CD14-positive monocyte (primary cell): ENCODE data around the gene DPY19L1. TPM values are rescaled to one million over a fixed set of nuclear protein-coding genes. Genes with fewer than 3 reads are reported as not detected.
"Not testable (repeated sequence)": the region's sequence is repeated elsewhere in the genome, so short reads cannot be mapped to it uniquely, and the experiment has no call there.

ENCODE experiments used
- DNase-seq, 3 donors: peaks; one replicate each; pipeline ENCODE4 v3.0.0-alpha.2; 2011 to 2022
- H2AFZ ChIP-seq: 2 replicates; pipeline ENCODE4 v1.6.0; 2012; ENCODE audit warnings: mild to moderate bottlenecking, low read depth, low read length, inconsistent platforms; ENCODE audit not compliant: insufficient read depth, poor library complexity, severe bottlenecking
- H3K27ac ChIP-seq, 2 donors: 1 replicate in 1 of 2; 2 replicates in 1 of 2; pipeline ENCODE4 v1.5.1; 2012 to 2013; ENCODE audit warnings: low read length in 2 of 2, control low read depth in 1 of 2, inconsistent platforms in 1 of 2, low read depth in 1 of 2, mild to moderate bottlenecking in 1 of 2
- H3K27me3 ChIP-seq, 2 donors: one replicate each; pipeline versions ENCODE4 v1.6.0 to v1.6.1; 2011 to 2013; ENCODE audit warnings: low read length in 2 of 2; ENCODE audit not compliant: control insufficient read depth in 2 of 2, insufficient read depth in 2 of 2
- H3K36me3 ChIP-seq, 2 donors: replicated peaks in 1 of 2; 1 replicate in 1 of 2; 2 replicates in 1 of 2; pipeline versions ENCODE4 v1.5.1 to v1.6.1; 2012 to 2013; ENCODE audit warnings: low read length in 2 of 2, control low read depth in 1 of 2, inconsistent platforms in 1 of 2, mild to moderate bottlenecking in 1 of 2; ENCODE audit not compliant: insufficient read depth in 2 of 2, control insufficient read depth in 1 of 2
- H3K4me1 ChIP-seq, 2 donors: 1 replicate in 1 of 2; 2 replicates in 1 of 2; pipeline versions ENCODE4 v1.5.1 to v1.6.1; 2012 to 2013; ENCODE audit warnings: low read length in 2 of 2, control low read depth in 1 of 2, inconsistent platforms in 1 of 2, mild to moderate bottlenecking in 1 of 2, moderate library complexity in 1 of 2; ENCODE audit not compliant: insufficient read depth in 2 of 2, control insufficient read depth in 1 of 2
- H3K4me2 ChIP-seq: replicated peaks from 2 replicates; pipeline ENCODE3; 2012; ENCODE audit warnings: low read length, moderate library complexity, mild to moderate bottlenecking; ENCODE audit not compliant: poor library complexity, severe bottlenecking; ENCODE audit errors: extremely low read depth
- H3K4me3 ChIP-seq, 3 experiments: fragments of 200-600 bp in 1 of 3; sonication (generic) in 1 of 3; replicated peaks in 1 of 3; 1 replicate in 2 of 3; 2 replicates in 1 of 3; pipeline ENCODE4 v1.5.1; 2011 to 2013; ENCODE audit warnings: low read length in 3 of 3, mild to moderate bottlenecking in 3 of 3, control low read depth in 2 of 3, low read depth in 2 of 3, inconsistent platforms in 1 of 3, moderate library complexity in 1 of 3
- H3K79me2 ChIP-seq: 2 replicates; pipeline ENCODE4 v1.6.0; 2012; ENCODE audit warnings: mild to moderate bottlenecking, control low read depth, inconsistent platforms, low read length, moderate library complexity; ENCODE audit not compliant: insufficient read depth
- H3K9ac ChIP-seq: 2 replicates; pipeline ENCODE4 v1.6.0; 2017; ENCODE audit warnings: low read length, mild to moderate bottlenecking; ENCODE audit not compliant: insufficient read depth, poor library complexity, severe bottlenecking
- H3K9me3 ChIP-seq, 2 donors: replicated peaks in 1 of 2; 1 replicate in 1 of 2; 2 replicates in 1 of 2; pipeline versions ENCODE4 v1.5.1 to v1.6.1; 2012 to 2013; ENCODE audit warnings: low read length in 2 of 2, control low read depth in 1 of 2; ENCODE audit not compliant: control insufficient read depth in 1 of 2, insufficient read depth in 1 of 2
- H4K20me1 ChIP-seq: 2 replicates; pipeline ENCODE4 v1.6.0; 2012; ENCODE audit warnings: mild to moderate bottlenecking, low read length, control low read depth, moderate library complexity; ENCODE audit not compliant: insufficient read depth
- H3K27ac Mint-ChIP-seq, 7 donors: one replicate each; pipeline ENCODE4 v1.8.0; 2020; ENCODE audit warnings: mild to moderate bottlenecking in 7 of 7, mixed read lengths in 7 of 7, moderate library complexity in 6 of 7, inconsistent platforms in 2 of 7
- H3K27me3 Mint-ChIP-seq, 3 donors: one replicate each; pipeline ENCODE4 v1.8.0; 2021 to 2022; ENCODE audit warnings: low read depth in 3 of 3, mild to moderate bottlenecking in 3 of 3, mixed read lengths in 3 of 3, moderate library complexity in 3 of 3, inconsistent platforms in 1 of 3
- H3K36me3 Mint-ChIP-seq, 2 donors: one replicate each; pipeline ENCODE4 v1.8.0; 2020; ENCODE audit warnings: mixed read lengths in 2 of 2, inconsistent platforms in 1 of 2, mild to moderate bottlenecking in 1 of 2
- H3K4me1 Mint-ChIP-seq: one replicate; pipeline ENCODE4 v1.8.0; 2020; ENCODE audit warnings: mild to moderate bottlenecking, mixed read lengths
- H3K4me3 Mint-ChIP-seq, 2 donors: one replicate each; pipeline ENCODE4 v1.8.0; 2020; ENCODE audit warnings: mild to moderate bottlenecking in 2 of 2, mixed read lengths in 2 of 2, moderate library complexity in 1 of 2
- H3K9me3 Mint-ChIP-seq, 7 donors: one replicate each; pipeline ENCODE4 v1.8.0; 2020 to 2022; ENCODE audit warnings: mixed read lengths in 7 of 7, mild to moderate bottlenecking in 6 of 7, moderate library complexity in 6 of 7, inconsistent platforms in 2 of 7
- WGBS: methylation state at CpG from one replicate; pipeline ENCODE4 v1.1.5; 2013; ENCODE audit warnings: missing lambda C conversion rate; ENCODE audit not compliant: insufficient coverage; 5-methylcytosine and 5-hydroxymethylcytosine counted together
- intact Hi-C, 2 donors: fragments of 100-400 bp; cut with micrococcal nuclease; formaldehyde crosslinking; loops; one replicate each; pipeline versions ENCODE4 v1.15.0 to v1.15.1; 2023
- polyA plus RNA-seq, 3 donors: library from polyadenylated mRNA; depleted of rRNA in 1 of 3; unstranded in 2 of 3; stranded (reverse) in 1 of 3; fragments of 300-500 nt in 2 of 3; fragments of >200 nt in 1 of 3; fragmentation: Illumina TruSeq in 2 of 3; gene quantifications; 1 replicate in 2 of 3; 2 replicates in 1 of 3; pipeline ENCODE4 v1.2.3, GENCODE V29; 2012 to 2021

DPY19L1 gene
- polyA plus RNA-seq, 3 donors: 0.81 to 5.2 (median 3.9) TPM

- H3K4me3 ChIP-seq, intact Hi-C loops, H3K9me3 ChIP-seq, H3K27ac Mint-ChIP-seq, H3K36me3 Mint-ChIP-seq, H3K27me3 ChIP-seq, H3K27me3 Mint-ChIP-seq, H3K4me2 ChIP-seq, H2AFZ ChIP-seq, H3K27ac ChIP-seq, H3K4me1 Mint-ChIP-seq, H3K36me3 ChIP-seq, H3K4me3 Mint-ChIP-seq, H4K20me1 ChIP-seq, H3K9ac ChIP-seq, H3K79me2 ChIP-seq, DNase-seq, H3K4me1 ChIP-seq: not testable (repeated sequence)
- H3K9me3 Mint-ChIP-seq: peaks cover 2 to 14% (median 9%) of the 10 kb centered on the region in 7 donors
- WGBS: no CpG with 5 or more reads among the region's 2 CpGs
Observed at GRCh38 chr7:34919038-34919437, 118.2 kb downstream of the DPY19L1 start.

GRCh38 chr7:34918198-34918861, 119.0 kb downstream of the DPY19L1 start:
- intact Hi-C loops, H3K79me2 ChIP-seq, H3K4me3 Mint-ChIP-seq, H3K36me3 Mint-ChIP-seq, H3K4me2 ChIP-seq, H3K9me3 ChIP-seq, H3K4me1 Mint-ChIP-seq, H2AFZ ChIP-seq, H4K20me1 ChIP-seq, H3K4me1 ChIP-seq, H3K27me3 Mint-ChIP-seq, DNase-seq, H3K27me3 ChIP-seq, H3K27ac ChIP-seq, H3K27ac Mint-ChIP-seq, H3K4me3 ChIP-seq, H3K9ac ChIP-seq, H3K36me3 ChIP-seq: not testable (repeated sequence)
- H3K9me3 Mint-ChIP-seq: peaks cover 2 to 14% (median 7%) of the 10 kb centered on the region in 7 donors
- 60% methylated on average over 1 of the region's 6 CpGs for WGBS

GRCh38 chr7:34917515-34917914, 119.8 kb downstream of the DPY19L1 start:
- H3K27ac Mint-ChIP-seq, DNase-seq, H3K27ac ChIP-seq, H3K27me3 ChIP-seq, H3K4me1 ChIP-seq, H3K36me3 ChIP-seq, H4K20me1 ChIP-seq, H3K27me3 Mint-ChIP-seq, H3K9ac ChIP-seq, H3K79me2 ChIP-seq, H3K4me3 Mint-ChIP-seq, H3K4me1 Mint-ChIP-seq, H3K9me3 ChIP-seq, H2AFZ ChIP-seq, H3K36me3 Mint-ChIP-seq, H3K4me2 ChIP-seq, H3K4me3 ChIP-seq, intact Hi-C loops: not testable (repeated sequence)
- peaks cover 2 to 14% (median 9%) of the 10 kb centered on the region in 7 donors for H3K9me3 Mint-ChIP-seq
- WGBS: no CpG with 5 or more reads among the region's 4 CpGs
